AG09309 (cell line): ENCODE measurements around the gene SEC14L1.

Experiments used
- DNase-seq: peaks from one replicate; pipeline ENCODE4 v3.0.0-alpha.2; 2010; ENCODE audit warnings: low read depth
- H3K4me3 ChIP-seq: 2 replicates; pipeline ENCODE4 v1.5.1; 2011; ENCODE audit warnings: mild to moderate bottlenecking, low read depth, low read length, moderate library complexity; ENCODE audit not compliant: control insufficient read depth
- TF ChIP-seq, protein P1 (sequence below): IDR thresholded peaks from 2 replicates; pipeline ENCODE4 v1.5.1; 2011; ENCODE audit warnings: mild to moderate bottlenecking, low read depth, low read length, inconsistent platforms; ENCODE audit not compliant: insufficient read depth, control insufficient read depth; ENCODE audit errors: missing control alignments

The SEC14L1 gene

GRCh38 chr17:77225265-77225664, 84.5 kb downstream of the SEC14L1 start:
- TF ChIP-seq, protein P1, sequence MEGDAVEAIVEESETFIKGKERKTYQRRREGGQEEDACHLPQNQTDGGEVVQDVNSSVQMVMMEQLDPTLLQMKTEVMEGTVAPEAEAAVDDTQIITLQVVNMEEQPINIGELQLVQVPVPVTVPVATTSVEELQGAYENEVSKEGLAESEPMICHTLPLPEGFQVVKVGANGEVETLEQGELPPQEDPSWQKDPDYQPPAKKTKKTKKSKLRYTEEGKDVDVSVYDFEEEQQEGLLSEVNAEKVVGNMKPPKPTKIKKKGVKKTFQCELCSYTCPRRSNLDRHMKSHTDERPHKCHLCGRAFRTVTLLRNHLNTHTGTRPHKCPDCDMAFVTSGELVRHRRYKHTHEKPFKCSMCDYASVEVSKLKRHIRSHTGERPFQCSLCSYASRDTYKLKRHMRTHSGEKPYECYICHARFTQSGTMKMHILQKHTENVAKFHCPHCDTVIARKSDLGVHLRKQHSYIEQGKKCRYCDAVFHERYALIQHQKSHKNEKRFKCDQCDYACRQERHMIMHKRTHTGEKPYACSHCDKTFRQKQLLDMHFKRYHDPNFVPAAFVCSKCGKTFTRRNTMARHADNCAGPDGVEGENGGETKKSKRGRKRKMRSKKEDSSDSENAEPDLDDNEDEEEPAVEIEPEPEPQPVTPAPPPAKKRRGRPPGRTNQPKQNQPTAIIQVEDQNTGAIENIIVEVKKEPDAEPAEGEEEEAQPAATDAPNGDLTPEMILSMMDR = no peak
- DNase-seq = no peak
- H3K4me3 ChIP-seq = no peak overlapping the region

DNA sequence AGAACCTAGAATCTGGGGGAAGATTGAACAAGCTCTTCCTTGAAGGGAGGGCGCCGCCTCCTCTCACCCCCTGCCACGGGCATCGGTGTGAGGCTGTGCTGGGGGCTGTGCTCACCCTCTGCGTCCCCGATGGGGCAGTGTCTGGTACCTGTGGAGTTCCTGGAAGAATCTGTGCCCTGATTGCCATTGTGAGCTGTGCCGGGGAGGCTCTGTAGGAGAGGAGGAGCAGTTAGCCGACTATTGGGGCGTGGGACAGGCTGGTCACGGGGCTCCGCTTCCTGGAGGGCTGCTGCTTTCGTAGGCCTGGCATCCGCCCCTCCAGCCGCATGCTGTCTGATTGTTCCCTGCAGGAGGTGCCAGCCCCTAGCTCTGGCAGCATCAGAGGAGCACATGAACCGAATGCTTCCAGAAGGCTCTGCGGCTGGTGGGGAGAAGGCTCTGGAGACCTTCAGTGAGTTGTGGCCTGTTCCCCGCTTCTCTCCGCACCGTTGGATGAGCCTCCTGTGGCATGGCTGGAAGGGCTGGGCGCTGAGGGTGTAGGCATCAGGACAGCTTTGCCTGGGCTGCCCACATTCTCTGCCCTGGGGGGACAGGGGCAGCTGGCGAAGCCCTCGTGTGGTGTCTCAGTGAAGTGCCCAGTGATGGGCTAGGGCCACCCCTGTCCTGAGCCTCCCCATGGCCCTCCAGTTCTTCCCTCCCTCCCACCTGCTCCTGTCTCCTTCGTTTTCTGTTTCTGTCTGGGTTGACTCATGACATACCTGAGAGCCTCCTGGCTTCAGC, 86.9 kb downstream of the SEC14L1 start:
- TF ChIP-seq, protein P1 = no peak
- DNase-seq = no peak

GRCh38 chr17:77228241-77228752, 87.5 kb downstream of the SEC14L1 start:
- no peak overlapping the region for H3K4me3 ChIP-seq
- TF ChIP-seq, protein P1 = no peak
- DNase-seq = no peak

More for the DNA sequence above, 86.9 kb downstream of the SEC14L1 start:
- H3K4me3 ChIP-seq = no peak overlapping the region

GRCh38 chr17:77228816-77229215, 88.0 kb downstream of the SEC14L1 start:
- no peak for DNase-seq
- TF ChIP-seq, protein P1 = no peak
- no peak overlapping the region for H3K4me3 ChIP-seq

- TF ChIP-seq, protein P1 = no peak
- DNase-seq = no peak
- H3K4me3 ChIP-seq = no peak overlapping the region
Observed at GRCh38 chr17:77229786-77230435, 89.1 kb downstream of the SEC14L1 start.

GRCh38 chr17:77230436-77230830, 89.7 kb downstream of the SEC14L1 start:
- H3K4me3 ChIP-seq = no peak overlapping the region
- TF ChIP-seq, protein P1 = no peak
- no peak for DNase-seq
